DOHH2 (cell line): ENCODE results near the gene GREB1.

Source experiments
- H3F3A ChIP-seq: fragments of 200-600 bp; sonication (generic), shearing (Covaris generic); 2 replicates; pipeline ENCODE4 v1.6.0; 2016; ENCODE audit warnings: antibody characterized with exemption, mild to moderate bottlenecking; ENCODE audit not compliant: control insufficient read depth, insufficient read depth
- H3K27ac ChIP-seq: fragments of 200-600 bp; sonication (generic); 2 replicates; pipeline ENCODE4 v1.5.1; 2014; ENCODE audit warnings: low read depth, mild to moderate bottlenecking, low read length, moderate library complexity
- H3K27me3 ChIP-seq: fragments of 200-600 bp; sonication (generic); 2 replicates; pipeline ENCODE4 v1.6.1; 2014; ENCODE audit warnings: mild to moderate bottlenecking, low read length, mixed read lengths; ENCODE audit not compliant: control insufficient read depth
- H3K36me3 ChIP-seq: fragments of 200-600 bp; sonication (generic); 2 replicates; pipeline ENCODE4 v1.6.1; 2014; ENCODE audit warnings: mild to moderate bottlenecking, low read length, moderate library complexity, mixed read lengths; ENCODE audit not compliant: control insufficient read depth
- H3K4me1 ChIP-seq: fragments of 200-600 bp; sonication (generic); 2 replicates; pipeline ENCODE4 v1.6.1; 2014; ENCODE audit warnings: mild to moderate bottlenecking, low read length, mixed read lengths; ENCODE audit not compliant: control insufficient read depth
- H3K4me2 ChIP-seq: fragments of 200-600 bp; sonication (generic); 2 replicates; pipeline ENCODE4 v1.6.0; 2014; ENCODE audit warnings: mild to moderate bottlenecking, low read length, moderate library complexity
- H3K4me3 ChIP-seq: fragments of 200-600 bp; sonication (generic); 2 replicates; pipeline ENCODE4 v1.5.1; 2014; ENCODE audit warnings: mild to moderate bottlenecking, low read length, mixed read lengths
- H3K79me2 ChIP-seq: fragments of 200-600 bp; sonication (generic); 2 replicates; pipeline ENCODE4 v1.6.1; 2014; ENCODE audit warnings: mild to moderate bottlenecking, low read length, mixed read lengths; ENCODE audit not compliant: control insufficient read depth
- H3K9me2 ChIP-seq: fragments of 200-600 bp; sonication (generic); replicated peaks from 2 replicates; pipeline ENCODE4 v1.6.1; 2014; ENCODE audit warnings: mild to moderate bottlenecking, low read length, mixed read lengths; ENCODE audit not compliant: control insufficient read depth
- H3K9me3 ChIP-seq: fragments of 200-600 bp; sonication (generic); 2 replicates; pipeline ENCODE4 v1.6.1; 2014; ENCODE audit warnings: antibody characterized with exemption, low read length, mixed read lengths; ENCODE audit not compliant: control insufficient read depth, insufficient read depth
- H4K20me1 ChIP-seq: fragments of 200-600 bp; sonication (generic); 2 replicates; pipeline ENCODE4 v1.6.0; 2014; ENCODE audit warnings: low read depth, mild to moderate bottlenecking, antibody characterized with exemption, low read length, moderate library complexity; ENCODE audit not compliant: control insufficient read depth, insufficient read depth
- EZH2phosphoT487 ChIP-seq: fragments of 200-600 bp; sonication (generic); IDR thresholded peaks from 2 replicates; pipeline ENCODE4 v1.6.1; 2017; ENCODE audit warnings: borderline replicate concordance, mild to moderate bottlenecking, antibody characterized with exemption, low read length, moderate library complexity, mixed read lengths
- TF ChIP-seq, protein P1 (sequence below): fragments of 200-600 bp; sonication (generic); IDR thresholded peaks from one replicate; pipeline ENCODE4 v1.5.1; 2014; ENCODE audit warnings: antibody characterized with exemption, mild to moderate bottlenecking, low read depth, low read length; ENCODE audit not compliant: poor library complexity, severe bottlenecking

GREB1 gene

DNA sequence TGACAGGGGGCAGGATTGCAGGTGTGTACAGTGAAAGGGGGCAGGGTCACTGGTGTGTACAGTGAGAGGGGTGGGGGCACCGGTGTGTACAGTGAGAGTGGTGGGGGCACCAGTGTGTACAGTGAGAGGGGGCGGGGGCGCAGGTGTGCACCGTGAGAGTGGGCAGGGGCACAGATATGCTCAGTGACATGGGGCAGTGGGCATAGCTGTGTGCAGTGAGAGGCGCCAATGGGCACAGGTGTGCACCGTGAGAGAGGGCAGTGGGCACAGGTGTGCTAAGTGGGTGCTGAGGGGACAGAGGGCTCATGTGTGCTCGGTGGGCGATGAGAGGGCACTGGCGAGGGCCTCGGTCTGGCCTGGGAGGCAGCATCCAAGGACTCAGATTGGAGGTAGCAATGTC lies 63.0 kb downstream of the GREB1 start:
- H3K4me1 ChIP-seq = no peaks in the 10 kb centered on the region
- H3K79me2 ChIP-seq = no peaks in the 10 kb centered on the region
- H3K27ac ChIP-seq = no peak overlapping the region
- no peak overlapping the region for H3K4me3 ChIP-seq
- no peaks in the 10 kb centered on the region for H3K36me3 ChIP-seq
- no peaks in the 10 kb centered on the region for H4K20me1 ChIP-seq
- H3K9me3 ChIP-seq = no peaks in the 10 kb centered on the region
- no peaks in the 10 kb centered on the region for H3K27me3 ChIP-seq
- TF ChIP-seq, protein P1, sequence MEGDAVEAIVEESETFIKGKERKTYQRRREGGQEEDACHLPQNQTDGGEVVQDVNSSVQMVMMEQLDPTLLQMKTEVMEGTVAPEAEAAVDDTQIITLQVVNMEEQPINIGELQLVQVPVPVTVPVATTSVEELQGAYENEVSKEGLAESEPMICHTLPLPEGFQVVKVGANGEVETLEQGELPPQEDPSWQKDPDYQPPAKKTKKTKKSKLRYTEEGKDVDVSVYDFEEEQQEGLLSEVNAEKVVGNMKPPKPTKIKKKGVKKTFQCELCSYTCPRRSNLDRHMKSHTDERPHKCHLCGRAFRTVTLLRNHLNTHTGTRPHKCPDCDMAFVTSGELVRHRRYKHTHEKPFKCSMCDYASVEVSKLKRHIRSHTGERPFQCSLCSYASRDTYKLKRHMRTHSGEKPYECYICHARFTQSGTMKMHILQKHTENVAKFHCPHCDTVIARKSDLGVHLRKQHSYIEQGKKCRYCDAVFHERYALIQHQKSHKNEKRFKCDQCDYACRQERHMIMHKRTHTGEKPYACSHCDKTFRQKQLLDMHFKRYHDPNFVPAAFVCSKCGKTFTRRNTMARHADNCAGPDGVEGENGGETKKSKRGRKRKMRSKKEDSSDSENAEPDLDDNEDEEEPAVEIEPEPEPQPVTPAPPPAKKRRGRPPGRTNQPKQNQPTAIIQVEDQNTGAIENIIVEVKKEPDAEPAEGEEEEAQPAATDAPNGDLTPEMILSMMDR = no peak
- no peak for TF ChIP-seq EZH2phosphoT487
- no peaks in the 10 kb centered on the region for H3F3A ChIP-seq
- no peak overlapping the region for H3K4me2 ChIP-seq
- no peaks in the 10 kb centered on the region for H3K9me2 ChIP-seq

DNA sequence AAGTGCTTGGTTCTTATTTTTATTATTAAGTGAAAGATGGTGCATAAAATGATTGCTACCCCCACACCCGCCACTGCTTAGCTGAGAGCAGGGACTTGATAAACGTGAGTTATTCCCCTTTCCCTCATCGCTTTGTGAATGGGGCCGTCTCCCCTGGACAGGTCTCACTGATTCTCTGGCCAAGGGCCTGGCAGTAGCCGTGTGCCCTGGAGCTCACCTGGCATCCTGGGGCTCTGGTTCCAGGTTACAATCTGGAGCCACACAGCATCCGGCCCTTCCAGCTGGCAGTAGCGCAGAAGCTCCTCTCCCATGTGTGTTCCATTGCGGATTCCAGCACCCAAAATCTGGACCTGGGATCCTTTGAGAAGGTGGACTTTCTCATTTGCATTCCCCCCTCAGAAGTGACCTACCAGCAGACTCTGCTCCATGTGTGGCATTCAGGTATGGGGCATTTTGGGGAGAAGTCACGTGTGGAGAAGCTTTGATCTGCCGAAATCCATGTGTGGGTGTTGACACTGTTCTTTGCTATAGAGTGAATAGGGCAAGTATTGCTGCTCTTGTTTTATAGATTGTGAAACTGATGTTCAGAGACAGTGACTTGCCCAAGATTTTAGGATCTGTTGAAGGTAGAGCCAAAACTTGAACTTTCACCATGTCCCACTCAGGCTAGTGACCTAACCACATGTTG lies 63.8 kb downstream of the GREB1 start:
- Histone ChIP-seq H3F3A (no peaks in the 10 kb centered on the region), H3K27me3 (no peaks in the 10 kb centered on the region), H3K79me2 (no peaks in the 10 kb centered on the region), H3K4me3 (no peak overlapping the region), H3K4me2 (no peak overlapping the region), H4K20me1 (no peaks in the 10 kb centered on the region), H3K27ac (no peak overlapping the region), H3K36me3 (no peaks in the 10 kb centered on the region), H3K9me2 (no peaks in the 10 kb centered on the region), H3K9me3 (no peaks in the 10 kb centered on the region), H3K4me1 (no peaks in the 10 kb centered on the region)
- TF ChIP-seq, protein P1 = no peak
- TF ChIP-seq EZH2phosphoT487 = no peak

DNA sequence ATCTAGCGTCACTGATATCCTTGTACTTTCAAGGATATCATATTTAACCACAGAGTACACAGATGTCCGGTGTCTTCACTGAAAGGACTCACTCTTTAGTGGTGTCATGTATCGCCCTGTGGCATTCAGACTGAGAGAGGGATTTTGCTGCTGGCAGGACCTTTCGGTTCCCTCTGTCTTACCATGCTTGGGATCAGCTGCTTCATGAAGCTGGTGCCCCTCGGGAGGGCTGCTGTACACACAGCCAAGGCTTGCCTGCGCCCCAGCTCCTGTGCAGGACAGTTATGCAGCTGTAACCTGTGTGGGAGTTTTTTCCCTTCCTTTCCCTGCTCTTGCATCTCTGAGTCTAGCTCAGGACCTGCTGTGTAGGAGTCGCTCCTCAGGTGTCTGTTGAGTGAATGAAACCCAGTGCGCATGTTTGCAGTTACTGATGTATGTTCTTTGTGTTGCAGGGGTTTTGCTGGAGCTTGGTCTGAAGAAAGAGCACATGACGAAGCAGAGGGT lies 64.4 kb downstream of the GREB1 start:
- Histone ChIP-seq H3K9me3 (no peaks in the 10 kb centered on the region), H3K36me3 (no peaks in the 10 kb centered on the region), H3K4me1 (no peaks in the 10 kb centered on the region), H3K27ac (no peak overlapping the region), H3K4me2 (no peak overlapping the region), H3K79me2 (no peaks in the 10 kb centered on the region), H3K27me3 (no peaks in the 10 kb centered on the region), H3K4me3 (no peak overlapping the region), H3F3A (no peaks in the 10 kb centered on the region), H4K20me1 (no peaks in the 10 kb centered on the region), H3K9me2 (no peaks in the 10 kb centered on the region)
- TF ChIP-seq EZH2phosphoT487 = no peak
- TF ChIP-seq, protein P1 = no peak
